ENCODE measurements around the gene UFSP1.
A peak's percentile ranks its signal among the peaks of the same experiment; 100 is the strongest.
"Not testable (repeated sequence)": the region's sequence is repeated elsewhere in the genome, so short reads cannot be mapped to it uniquely, and the experiment has no call there.

UFSP1 gene

DNA sequence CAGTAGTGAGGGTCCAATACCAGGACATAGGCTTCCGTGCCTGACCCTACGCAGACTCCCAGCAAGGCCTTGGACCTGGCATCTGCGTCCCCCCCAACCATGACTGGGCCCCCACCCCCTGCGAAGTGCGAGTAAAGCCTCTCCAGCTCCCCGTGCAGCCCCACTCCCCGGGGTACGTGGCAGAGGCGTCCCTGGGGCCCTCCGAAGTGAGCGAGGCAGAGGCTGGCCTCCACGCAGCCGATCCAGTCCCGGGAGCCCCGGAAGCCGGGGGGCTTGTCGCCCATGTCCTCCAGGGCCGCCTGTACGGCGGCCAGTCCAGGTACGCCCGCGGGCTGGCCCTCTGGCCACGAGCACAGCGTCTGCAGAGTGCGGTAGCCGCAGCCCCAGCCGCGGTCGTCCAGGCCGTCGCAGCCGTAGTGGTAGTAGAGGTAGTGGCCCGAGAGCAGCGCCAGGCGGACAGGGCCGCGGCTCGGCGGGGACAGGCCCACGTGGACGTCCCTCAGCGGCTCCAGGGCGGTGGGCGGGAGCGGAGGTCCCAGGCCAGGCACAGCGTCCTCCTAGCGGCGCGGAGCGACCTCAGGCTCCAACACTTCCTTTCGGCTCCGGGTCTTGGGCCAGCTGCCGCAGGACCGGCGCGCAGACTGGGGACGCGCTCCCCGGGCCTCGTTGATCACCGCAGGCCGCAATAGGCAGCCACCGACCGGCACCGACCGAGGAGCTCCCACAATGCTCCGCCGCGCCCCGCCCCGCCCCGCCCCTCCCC, at the start of gene UFSP1:
TSS of gene UFSP1 (minus strand) at position 728 of the 763 bp plus-strand sequence. CDS start at position 284, 444 bp downstream.
- DNase-seq: peak in 1 of 10 donors; percentile 82
- intact Hi-C loops (cut with DNase I): loop anchor here (2.0 kb wide), 1 partner anchor 14 kb away; the partner anchor contains the start of gene SRRT

DNA sequence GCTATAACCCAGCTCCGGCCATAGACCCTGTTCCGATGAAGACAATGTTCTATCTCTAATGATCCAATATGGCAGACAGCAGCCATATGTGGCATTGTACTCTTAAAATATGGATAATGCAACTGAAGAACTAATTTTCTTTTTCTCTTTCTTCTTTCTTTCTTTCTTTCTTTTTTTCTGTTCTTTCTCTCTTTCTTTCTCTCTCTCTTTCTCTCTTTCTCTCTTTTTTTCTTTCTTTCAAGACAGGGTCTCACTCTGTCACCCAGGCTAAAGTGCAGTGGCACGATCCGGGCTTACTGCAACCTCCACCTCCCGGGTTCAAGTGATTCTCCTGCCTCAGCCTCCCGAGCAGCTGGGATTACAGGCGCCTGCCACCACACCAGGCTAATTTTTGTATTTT, 46.7 kb upstream of the UFSP1 start:
- DNase-seq; intact Hi-C loops (cut with DNase I): not testable (repeated sequence)

DNA sequence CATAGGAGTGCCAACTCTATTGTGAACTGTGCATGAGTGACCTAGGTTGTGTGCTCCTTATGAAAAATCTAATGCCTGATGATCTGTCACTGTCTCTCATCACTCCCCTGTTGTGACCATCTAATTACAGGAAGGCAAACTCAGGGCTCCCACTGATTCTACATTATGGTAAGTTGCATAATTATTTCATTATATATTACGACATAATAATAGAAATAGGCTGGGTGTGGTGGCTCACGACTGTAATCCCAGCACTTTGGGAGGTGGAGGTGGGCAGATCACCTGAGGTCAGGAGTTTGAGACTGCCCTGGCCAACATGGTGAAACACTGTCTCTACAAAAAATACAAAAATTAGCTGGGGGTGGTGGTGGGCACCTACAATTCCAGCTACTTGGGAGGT, 45.9 kb upstream of the UFSP1 start:
- intact Hi-C loops (cut with DNase I); DNase-seq: not testable (repeated sequence)

DNA sequence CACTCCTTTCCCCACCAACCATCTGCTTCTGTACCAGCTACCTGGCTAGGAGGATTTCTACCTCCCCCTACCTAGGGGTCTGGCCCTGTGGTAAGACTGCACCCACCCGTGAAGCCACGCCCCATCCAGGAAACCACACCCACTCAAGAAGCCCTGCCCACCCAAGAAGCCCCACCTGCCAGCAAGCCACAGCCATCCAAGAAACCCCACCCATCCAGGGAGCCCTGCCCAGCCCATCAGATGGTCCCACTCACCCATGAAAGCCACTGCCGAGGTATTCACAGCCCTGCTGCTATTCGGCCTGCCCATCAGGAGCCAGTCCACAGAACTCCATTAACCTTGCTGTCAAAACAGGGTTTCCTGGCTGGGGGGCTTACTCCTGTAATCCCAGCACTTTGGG, 44.2 kb upstream of the UFSP1 start:
- intact Hi-C loops (cut with DNase I): no loop called here
- no peak for DNase-seq

DNA sequence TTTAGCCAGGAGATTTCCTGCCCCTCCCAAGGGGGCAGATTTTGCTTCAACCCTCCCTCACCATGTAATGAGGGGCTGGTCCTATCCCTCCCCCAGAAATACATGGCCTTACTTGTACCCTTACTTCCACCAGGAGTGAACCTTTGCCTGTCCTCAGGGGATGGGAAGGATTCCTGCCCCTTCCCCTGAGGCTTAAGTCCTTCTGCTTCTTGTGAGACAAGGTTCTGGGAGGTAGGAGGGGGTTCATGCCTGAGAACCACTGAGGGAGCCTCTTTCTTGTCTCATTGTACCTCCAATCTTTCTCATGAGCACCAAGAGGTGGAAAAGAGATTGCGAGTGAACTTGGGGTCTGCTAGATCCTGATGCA, 40.3 kb upstream of the UFSP1 start:
- intact Hi-C loops (cut with DNase I): no loop called here
- no peak for DNase-seq

DNA sequence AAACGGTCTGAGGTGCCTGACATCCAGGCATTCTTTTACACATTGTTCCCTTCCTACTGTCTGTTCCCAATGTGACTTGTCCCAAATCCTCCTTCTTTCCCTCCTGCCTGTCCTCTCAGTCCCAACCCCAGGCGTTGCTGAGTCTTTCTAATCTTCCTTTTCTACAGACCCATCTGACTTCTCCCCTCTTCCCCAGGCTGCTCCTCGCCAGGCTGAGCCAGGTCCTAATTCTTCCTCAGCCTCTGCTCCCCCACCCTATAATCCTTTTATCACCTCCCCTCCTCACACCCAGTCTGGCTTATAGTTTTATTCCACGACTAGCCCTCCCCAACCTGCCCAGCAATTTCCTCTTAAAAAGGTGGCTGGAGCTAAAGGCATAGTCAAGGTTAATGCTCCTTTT, 34.1 kb upstream of the UFSP1 start:
- intact Hi-C loops (cut with DNase I); DNase-seq: not testable (repeated sequence)

DNA sequence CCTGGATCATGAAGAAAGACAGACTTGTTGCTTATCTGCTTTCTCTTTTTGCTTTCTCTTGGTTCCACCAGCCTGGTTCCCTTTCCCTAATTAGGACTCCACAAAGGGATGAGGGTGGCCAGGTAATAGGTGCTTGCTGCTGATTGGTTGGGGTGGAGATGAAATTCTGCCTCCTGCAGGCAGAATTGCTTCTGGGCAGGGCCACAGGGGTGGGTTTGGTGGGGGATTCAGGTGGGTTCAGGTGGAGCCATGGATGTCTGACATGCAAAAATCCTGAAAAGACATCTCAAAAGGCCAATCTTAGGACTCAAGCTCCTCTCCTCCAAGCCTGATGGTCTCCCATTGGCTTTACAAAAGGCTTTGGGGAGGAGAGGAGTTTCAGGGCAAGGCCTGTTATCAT, 31.5 kb upstream of the UFSP1 start:
- peak in 1 of 10 donors; percentile 30 for DNase-seq
- intact Hi-C loops (cut with DNase I): no loop called here

DNA sequence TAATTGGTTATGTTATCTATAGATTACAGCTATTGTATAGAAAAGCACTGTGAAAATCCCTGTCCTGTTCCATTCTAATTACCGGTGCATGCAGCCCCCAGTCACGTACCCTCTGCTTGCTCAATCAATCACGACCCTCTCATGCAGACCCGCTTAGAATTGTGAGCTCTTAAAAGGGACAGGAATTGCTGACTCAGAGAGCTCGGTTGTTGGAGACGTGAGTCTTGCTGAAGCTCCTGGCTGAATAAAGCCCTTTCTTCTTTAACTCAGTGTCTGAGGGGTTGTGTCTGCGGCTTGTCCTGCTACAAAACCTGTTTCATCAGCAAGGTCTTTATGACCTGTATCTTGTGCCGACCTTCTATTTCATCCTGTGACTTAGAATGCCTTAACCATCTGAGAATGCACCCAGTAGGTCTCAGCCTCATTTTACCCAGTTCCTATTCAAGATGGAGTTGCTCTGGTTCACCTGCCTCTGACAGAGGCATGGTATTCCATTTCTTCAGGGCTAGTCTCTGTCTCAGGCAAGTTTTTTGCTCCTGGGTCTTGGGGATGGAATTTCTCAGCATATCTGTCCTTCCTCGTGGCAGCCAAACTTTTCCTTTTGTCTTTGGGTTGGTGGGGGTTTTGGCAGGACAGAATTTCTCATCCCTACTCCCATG, 30.4 kb upstream of the UFSP1 start:
- intact Hi-C loops (cut with DNase I); DNase-seq: not testable (repeated sequence)

DNA sequence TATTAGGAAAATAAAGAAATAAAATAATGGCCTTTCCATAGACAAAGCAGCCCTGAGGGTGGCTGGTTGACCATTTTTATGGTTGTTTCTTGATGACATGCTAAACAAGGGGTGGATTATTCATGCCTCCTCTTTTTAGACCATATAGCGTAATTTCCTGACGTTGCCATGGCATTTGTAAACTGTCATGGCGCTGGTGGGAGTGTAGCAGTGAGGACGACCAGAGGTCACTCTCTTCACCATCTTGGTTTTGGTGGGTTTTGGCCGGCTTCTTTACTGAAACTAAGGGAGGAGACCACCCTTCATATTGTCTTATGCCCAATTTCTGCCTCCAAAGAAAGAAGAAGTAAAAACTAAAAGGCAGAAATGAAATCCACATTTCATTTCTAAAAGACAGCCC, 29.8 kb upstream of the UFSP1 start:
- DNase-seq; intact Hi-C loops (cut with DNase I): not testable (repeated sequence)

DNA sequence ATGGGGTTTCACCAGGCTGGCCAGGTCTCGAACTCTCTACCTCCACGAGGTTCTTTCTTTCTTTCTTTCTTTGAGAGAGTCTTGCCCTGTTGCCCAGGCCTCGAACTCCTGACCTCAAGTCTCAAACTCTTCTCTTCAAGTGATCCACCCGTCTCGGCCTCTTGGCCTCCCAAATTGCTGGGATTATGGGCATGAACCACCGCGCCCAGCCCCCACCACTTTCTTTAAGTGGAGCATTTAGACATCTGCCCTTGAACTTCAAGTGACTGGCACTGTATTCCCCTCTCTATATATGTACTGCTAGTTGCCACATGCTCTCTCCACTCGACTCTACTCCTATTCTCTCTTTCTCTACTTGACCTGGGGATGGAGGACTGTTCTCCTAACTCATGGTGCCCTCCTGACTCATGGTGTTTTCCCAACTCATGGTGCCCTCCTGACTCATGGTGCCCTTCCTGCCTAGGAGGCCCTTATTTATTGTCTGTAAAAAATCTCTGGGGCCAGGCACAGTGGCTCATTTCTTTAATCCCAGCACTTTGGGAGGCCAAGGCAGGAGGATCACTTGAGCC, 25.4 kb upstream of the UFSP1 start:
- intact Hi-C loops (cut with DNase I): no loop called here
- peak in 1 of 10 donors; percentile 24 for DNase-seq

DNA sequence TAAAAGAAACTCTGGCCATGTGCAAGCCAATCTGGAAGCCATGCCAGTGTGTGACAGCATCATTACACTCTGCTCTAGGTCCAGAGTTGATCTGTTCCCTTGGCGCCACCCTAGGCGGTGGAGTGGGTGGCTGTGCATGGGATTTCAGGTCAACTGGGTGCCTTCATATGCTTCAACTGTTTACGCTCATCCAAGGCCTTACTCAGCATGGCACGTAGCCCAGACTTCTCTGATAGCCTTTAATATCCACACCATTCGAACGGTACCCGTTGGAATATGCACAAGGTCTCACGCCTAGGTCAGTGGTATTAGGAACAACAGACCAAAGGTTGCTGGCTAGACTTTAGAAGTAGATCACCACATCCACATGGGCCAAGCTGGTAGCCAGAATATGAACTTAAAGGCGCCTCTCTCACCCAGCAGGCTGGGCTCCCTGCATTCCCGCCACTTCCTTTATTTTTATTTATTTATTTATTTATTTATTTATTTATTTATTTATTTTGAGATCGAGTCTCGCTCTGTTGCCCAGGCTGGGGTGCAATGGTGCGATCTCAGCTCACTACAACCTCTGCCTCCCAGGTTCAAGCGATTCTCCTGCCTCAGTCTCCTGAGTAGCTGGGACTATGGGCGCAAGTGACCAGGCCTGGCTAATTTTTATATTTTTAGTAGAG, 24.8 kb upstream of the UFSP1 start:
- intact Hi-C loops (cut with DNase I): no loop called here
- DNase-seq: peak in 1 of 10 donors; percentile 27

DNA sequence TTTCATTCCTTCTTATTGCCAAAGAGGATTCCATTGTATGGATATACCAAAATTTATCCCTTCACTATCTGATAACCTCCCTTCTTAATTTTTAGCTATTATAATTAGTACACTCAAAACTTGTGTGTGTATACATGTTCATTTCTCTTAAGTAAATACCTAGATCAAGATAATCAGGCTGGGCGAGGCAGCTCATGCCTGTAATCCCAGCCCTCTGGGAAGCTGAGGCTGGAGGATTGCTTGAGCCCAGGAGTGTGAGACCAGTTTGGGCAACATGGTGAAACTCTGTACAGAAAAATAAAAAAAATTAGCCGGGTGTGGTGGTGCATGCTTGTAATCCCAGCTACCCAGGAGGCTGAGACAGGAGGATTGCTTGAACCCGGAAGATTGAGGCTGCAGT, 22.0 kb upstream of the UFSP1 start:
- intact Hi-C loops (cut with DNase I): no loop called here
- DNase-seq: no peak

DNA sequence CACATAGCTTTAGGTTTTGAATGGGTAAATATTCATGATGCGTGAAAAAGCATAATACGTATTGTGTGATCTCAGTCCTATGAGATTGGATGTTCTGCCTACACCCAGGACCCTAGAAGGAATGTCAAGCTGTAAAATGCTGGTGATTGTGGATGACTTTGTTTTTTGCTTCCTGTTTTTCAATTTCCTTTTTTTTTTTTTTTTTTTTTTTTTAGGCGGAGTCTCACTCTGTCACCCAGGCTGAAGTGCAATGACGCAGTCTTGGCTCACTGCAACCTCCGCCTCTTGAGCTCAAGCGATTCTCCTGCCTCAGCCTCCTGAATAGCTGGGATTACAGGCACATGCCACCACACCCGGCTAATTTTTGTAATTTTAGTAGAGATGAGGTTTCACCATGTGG, 20.9 kb upstream of the UFSP1 start:
- not testable (repeated sequence) for DNase-seq

DNA sequence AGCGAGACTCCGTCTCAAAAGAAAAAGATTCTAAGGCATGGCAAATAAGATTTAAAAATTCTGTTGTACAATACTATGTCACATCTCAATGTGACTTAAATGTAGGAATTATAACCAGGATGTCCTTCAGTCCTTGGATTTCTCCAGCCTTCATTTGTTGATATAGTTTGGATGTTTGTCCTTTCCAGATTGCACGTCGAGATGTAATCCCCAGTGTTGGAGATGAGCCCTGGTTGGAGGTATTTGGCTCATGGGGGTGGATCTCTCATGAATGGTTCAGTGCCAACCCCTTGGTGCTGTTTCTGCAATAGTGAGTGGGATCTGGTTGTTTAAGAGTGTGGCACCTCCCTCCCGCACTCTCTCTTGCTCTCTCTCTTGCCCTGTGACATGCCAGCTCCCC, 19.0 kb upstream of the UFSP1 start:
- no peak for DNase-seq
- intact Hi-C loops (cut with DNase I): no loop called here

More for the DNA sequence above, 20.9 kb upstream of the UFSP1 start:
- intact Hi-C loops (cut with DNase I): not testable (repeated sequence)

DNA sequence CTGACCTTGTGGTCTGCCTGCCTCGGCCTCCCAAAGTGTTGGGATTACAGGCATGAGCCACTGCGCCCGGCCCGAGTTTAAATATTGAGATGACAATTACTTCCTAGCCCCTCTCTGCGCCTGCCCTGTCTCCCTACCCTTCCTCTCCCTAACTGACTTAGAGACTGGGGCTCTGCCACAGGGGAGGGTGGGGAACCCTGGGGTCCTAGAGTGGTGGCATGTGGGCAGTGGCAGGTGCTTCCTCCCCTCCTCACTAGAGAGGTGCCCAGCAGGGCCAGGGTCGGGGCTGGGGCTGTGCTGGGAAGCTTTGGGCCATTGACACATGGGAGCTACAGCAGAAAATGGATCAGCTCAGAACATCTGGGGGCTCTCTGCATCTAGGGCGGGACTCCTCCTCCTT, 13.1 kb upstream of the UFSP1 start:
- intact Hi-C loops (cut with DNase I): no loop called here
- DNase-seq: peak in 1 of 10 donors; percentile 73

DNA sequence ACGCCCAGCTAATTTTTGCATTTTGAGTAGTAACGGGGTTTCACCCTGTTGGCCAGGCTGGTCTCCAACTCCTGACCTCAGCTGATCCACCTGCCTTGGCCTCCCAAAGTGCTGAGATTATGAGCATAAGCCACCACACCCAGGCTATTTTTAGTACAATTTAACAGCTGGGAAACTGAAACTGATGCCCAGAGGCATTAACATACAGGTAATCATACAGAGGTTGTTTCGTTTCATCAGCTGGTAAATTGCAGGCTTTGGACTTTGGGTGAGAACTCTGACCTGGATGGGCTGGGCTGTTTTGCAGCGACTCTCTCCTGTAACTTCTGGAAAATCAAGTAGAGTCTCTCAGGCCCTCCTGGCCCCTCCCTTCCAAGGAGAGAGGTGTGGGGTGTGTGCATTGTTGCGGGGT, 12.4 kb upstream of the UFSP1 start:
- intact Hi-C loops (cut with DNase I): no loop called here
- peak in 1 of 10 donors; percentile 44 for DNase-seq

DNA sequence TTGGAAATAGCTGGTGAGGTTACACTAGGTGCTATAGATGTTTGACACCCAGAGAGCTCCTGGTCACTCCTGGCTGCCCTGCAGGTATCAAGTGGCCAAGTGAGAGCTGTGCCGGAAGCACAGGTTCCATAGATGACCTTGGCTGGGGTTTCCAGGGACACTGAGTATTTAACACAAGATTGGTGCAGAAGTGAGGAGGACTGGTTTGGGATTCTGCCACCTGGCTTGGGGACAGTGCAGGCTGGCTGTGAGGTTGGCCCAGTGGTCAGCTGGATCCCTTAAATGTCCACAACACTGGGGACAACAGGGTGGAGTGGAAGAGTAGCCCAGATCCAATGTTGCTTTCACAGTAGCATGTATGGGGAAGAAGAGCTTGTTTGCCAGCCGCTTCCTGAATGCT, 11.5 kb upstream of the UFSP1 start:
- intact Hi-C loops (cut with DNase I): no loop called here
- DNase-seq: peak in 1 of 10 donors; percentile 15

DNA sequence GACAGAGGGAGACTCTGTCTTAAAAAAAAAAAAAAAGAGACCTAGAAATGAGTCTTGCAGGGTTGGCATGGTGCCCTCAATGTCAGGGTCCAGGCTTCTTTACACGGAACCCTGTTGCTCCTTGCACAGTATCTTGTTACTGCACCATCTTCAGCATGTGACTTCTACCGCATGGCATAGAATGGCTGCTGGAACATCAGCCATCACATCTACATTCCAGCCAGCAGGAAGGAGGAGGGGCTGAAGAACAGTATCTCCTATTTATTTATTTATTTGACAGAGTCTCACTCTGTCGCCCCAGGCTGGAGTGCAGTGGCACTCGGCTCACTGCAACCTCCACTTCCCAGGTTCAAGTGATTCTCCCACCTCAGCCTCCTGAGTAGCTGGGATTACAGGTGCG, 9.9 kb upstream of the UFSP1 start:
- peak in 2 of 10 donors; percentile 21 to 25 for DNase-seq
- intact Hi-C loops (cut with DNase I): no loop called here

DNA sequence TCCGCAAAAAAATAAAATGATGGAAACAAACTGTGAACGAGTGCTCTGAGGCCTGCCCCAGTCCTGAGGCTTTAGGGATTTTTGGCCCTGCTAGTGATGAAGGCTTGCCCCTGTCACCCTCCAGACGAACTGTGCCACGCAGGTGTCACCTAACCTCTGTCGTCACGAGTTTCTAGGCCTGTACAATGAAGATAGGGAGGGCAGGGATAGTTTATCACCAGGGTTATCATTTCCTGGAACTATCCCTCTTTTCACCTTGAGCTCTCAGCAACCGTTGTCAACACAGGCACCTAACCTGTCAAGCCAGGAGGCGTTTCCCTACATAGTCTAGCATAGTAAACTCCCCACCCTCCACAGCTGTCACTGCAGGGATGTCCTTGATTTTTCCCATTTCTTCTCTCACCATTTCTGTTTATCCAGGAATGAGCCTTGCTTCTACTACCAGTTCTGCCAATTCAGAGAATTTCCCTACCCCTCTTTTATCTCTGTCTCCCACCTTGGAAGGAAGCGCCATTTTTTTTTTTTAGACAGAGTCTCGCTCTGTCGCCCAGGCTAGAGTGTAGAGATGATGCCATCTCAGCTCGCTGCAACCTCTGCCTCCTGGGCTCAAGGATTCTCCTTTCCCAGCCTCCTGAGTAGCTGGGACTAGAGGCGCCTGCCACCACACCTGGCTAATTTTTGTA, 8.4 kb upstream of the UFSP1 start:
- intact Hi-C loops (cut with DNase I): loop anchor here (1.0 kb wide), 2 partner anchors 161 to 179 kb away; no protein-coding TSS in a partner anchor
- peak in 1 of 10 donors; percentile 45 for DNase-seq

Measured in posterior cingulate gyrus (tissue), 11 donors.